ENCODE measurements around the gene CNGA1.

CNGA1 gene

DNA sequence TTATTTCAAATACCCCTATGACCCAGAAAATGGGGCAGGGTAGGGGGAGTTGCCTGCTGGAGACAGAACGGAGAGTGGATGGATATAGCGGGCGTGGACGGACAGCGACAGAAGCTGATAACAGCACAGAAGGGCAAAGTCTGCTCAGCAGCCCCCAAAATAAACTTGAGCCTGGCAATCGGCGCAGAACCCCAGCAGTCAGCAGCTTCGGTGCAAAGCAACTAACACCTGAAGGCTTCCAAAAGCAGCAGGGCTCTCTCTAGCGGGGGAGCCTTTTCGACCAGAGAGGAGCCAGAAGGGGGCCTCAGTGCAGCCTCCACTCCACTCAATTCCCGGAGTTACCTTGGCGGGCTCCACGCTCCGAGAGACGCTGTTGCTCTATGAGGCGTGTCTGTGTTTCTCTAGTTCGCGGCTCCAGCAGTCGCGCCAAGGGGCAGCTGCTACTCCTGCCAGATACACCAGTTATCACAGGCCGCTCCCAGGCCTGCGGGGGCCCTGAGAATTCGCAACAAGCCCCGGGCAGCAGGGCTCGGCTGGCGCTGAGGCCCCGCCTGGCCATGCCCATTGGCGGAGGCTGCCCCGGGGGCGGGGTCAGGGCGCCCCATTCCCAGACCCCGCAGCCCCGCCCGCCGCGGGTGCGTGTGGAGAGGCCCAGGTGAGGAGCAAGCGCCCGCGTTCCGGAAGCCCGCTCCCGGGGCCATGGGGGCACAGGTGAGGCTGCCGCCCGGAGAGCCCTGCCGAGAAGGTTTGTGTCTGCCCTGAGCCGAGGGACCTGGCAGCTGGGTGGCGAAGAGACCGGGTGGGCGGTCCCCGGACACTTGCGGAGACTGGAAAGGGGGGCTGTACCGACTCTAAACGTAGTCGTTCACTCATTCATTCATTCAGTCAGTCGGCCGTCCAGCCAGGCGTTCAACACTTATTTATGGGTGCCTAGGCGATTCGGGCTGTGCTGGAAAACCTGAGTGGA is at the start of gene CNGA1, which contains the start of gene NIPAL1:
CNGA1 (minus strand) TSS at position 541 of the 967 bp plus-strand sequence. CDS start 63,992 bp downstream, outside the sequence.
NIPAL1 (plus strand) TSS at position 632 of the 967 bp plus-strand sequence; CDS start at position 700, 68 bp downstream.
- peak; percentile 86 for DNase-seq (ENCODE audit: low read depth)

DNA sequence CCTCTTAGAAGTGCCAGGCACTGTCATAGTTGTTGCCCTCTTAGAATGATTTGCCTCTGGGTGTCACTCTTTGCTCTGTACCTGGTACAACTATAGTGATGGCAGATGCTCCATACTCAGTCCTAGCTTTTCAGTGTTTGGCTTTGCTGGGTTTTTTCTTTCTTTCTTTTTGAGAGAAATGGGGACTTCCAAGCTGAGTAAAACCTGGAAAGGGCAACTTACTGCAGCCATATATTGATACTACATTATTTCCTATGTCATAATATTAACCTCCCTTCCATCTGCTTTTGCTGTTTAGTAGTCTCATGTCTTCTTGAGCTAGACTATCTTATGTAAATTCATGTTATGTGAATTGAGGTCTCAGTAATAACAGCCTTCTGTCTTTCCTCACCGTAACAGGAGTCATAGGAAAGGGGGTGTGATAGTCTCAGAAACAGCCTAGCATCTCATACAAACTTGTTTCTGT is 49.1 kb upstream of the CNGA1 start:
- no peak for DNase-seq (ENCODE audit: low read depth)

DNA sequence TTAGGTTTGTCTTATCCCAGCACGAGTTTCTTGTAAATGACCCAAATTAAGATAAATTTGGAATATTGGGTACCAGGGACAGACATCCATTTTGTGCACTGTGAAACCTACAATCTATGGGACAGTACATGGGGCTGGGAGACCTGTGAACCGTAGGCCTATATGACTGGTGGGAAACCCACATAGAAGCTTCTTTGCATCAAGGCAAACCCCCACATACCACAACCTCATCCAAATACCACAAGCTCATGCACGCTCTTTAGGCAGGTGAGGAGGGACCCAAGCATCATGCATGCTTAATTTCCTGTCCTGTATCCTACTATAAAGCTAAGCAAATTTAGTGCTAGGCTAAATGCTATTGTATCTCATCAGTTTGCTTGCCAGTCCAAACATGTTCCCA is 47.9 kb upstream of the CNGA1 start:
- no peak for DNase-seq (ENCODE audit: low read depth)

DNA sequence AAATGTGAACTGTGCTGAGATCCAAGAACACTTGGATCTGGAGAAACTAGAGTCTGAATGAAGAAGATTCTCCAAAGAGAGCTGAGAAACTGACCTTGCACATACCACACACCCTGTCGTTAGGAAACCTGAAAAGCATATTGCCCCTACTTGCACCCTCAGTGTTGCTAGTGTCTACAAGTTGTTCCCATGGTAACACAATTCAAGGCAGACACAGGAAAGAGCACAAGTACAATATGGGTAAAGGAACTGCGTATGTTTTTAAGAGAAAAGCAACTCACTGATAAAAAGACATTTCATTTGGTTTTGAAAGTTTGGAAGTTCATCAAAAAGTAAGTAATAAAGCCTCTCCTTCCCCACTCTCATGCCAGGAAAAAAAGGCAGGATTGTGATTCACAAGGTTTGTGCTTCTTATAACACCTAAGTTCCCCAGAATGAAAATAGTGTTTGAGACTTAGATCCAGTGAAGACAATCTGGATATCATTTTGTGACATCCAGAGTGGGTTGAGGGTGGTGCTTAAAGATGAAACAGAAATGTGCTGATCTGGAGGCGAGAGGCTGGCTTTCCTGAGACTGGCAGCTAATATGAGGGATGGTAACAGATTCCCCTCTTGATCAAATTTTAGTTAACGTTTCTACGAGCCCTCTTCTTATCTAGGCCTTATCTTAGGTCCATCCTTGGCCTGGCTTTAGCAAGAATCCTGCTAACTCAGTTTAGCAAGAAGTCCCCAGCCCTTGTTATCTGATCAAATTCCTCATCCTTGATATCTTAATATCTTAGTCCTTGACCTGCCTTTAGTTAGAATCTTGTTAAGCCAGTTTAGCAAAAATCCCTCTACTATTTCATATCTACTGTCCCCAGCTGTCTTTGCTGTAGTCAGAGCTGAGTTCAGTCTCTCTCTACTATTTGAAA is 42.4 kb upstream of the CNGA1 start:
- no peak for DNase-seq (ENCODE audit: low read depth)

DNA sequence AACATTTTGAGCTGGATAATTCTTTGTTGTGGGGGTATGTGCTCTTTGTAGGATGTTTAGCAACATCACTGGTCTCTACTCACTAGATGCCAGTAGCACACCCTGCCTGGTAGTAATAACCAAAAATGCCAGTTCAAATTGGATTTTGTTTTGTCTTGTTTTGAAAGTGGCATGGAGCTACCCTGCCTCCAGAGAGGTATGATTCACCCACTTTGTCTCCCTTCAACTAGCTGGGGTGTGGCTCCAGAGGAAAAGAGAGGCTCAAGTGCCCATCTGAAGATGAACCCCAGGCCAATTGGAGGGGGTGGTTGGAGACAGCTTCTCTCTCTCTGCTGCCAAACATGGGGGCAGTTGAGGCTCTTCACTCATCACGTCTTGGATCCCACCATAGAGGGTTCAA is 34.6 kb upstream of the CNGA1 start:
- no peak for DNase-seq (ENCODE audit: low read depth)

DNA sequence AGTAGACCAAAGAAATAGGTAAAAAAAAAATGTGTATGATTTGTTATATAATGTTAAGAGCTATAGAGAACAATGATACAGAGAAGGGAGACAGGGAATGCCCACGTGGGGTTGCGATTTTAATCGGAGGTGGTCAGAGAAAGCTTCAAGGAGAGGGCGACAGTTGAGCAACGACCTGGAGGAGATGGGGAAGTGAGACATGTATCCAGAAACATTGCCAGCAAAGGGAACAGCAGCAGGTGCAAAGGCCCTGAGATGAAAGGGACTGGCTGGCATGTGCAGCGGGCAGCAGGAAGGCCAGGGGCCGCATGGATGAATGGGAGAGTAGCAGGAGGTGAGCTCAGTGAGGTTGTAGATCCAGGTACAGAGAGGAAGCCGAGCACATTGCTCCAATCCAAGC is 33.0 kb upstream of the CNGA1 start:
- no peak for DNase-seq (ENCODE audit: low read depth)

DNA sequence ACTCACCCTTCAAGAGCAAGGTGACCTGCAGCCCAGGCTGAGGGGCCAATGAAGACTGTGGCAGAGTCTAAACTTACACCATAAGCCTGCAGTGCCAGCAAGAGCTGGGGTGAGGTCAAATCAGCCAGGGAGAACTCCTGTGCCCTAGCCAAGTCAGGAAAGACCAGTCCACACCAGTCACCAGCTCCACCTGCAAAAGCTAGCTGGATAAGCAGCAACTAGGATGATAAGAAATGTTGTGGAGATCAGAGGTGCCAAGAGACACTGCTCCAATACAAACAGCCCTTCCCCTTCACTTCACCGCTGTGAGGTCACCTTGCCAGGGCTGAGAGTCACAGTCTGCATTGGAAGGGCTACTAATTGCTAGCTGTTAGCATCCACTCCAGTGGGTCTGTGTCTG is 31.4 kb upstream of the CNGA1 start:
- DNase-seq (ENCODE audit: low read depth): no peak

DNA sequence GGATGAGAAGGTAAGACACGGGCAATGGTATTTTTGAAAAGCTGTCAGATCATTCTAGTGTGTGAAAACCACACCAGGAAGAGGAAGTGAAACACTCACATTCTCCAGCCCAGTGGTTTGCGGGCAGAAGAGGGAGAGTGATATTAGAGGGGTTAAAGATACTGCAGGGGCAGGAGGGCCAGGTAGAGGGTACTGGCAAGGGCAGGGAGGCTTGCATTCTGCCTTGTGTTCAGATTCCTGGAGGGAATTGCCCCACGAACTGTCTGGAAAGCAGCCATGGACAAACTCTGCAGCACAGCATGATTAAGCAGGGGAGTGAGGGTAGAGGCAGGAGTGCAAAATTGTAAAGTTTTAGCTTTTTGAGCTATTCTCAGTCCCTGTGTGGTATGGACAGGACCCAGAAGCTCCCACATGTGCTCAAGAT is 31.0 kb upstream of the CNGA1 start:
- no peak for DNase-seq (ENCODE audit: low read depth)

DNA sequence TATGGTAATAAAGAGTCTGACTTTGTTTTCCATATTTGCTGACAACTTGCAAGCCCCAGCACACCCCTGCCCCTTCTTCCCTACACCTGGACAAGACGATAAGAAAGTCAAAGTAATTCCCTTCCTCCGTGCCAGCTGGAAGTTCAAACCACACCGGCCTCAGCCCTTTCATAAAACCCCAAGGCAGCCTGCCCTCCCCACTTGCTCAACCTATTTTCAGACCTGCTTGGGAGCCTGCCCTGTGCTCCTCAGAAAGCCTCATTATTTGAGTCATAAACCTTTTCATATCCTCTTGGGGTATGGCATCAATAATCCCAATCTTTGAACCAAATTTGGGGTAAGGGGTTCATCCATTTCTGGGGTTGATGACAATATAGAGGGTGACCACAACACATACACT is 29.6 kb upstream of the CNGA1 start:
- no peak for DNase-seq (ENCODE audit: low read depth)

DNA sequence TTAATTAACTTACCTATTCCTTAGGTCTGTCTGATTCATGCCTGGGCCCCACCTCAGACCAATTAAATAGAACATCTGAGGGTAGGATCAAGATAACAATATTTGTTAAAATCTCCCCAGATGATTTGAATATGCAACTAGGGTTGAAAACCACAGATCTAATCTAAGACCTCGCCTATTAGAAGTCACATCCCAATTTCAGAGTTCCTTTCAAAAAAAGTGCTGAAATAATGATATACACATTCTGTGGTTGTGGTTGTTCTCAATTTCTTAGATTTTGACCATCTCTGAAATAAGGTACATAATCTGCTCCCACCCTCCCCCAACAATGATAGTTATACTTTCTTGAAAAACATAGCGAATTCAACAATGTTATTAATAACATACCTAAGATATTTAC is 27.8 kb upstream of the CNGA1 start:
- DNase-seq (ENCODE audit: low read depth): no peak

DNA sequence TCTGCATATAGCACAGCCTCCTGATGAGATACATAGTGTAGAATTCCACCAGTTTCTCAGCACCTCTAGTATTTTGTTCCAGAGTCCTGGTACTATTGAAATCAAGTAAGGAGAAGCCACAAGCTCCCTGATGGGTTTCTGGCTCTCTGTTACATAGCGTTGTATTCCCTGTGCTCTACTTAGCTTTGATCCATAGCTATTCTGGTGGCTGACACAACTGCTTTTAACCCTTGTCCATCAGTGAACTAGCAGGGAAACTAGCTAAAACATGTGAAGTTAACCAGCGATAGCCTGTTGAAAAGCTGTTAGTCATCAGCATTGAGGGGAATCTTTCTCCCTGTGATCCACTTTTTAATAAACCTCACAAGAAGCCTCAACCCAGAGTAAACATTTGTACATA is 27.0 kb upstream of the CNGA1 start:
- DNase-seq (ENCODE audit: low read depth): no peak

DNA sequence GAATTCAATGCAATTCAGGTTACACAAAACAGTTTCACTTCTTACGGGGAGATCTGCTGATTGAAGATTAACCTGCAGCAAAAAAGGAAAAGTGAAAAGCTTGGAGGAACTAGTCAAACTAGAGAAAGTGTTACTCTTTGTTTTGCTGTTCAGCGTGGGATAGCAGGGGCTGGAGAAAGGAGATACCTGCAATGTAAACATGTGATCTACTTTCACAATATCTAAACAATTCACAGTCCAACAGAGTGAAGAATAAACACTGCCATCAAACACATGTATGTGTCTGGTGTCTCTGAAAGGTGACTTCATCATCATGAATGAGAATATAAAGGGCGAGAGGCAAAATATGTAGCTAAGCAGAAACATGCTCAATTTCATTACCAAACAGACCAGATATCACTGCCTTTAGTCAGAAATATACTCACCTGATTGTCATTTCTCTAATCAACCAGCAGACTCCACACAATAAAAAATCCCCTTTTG is 26.5 kb upstream of the CNGA1 start:
- no peak for DNase-seq (ENCODE audit: low read depth)

DNA sequence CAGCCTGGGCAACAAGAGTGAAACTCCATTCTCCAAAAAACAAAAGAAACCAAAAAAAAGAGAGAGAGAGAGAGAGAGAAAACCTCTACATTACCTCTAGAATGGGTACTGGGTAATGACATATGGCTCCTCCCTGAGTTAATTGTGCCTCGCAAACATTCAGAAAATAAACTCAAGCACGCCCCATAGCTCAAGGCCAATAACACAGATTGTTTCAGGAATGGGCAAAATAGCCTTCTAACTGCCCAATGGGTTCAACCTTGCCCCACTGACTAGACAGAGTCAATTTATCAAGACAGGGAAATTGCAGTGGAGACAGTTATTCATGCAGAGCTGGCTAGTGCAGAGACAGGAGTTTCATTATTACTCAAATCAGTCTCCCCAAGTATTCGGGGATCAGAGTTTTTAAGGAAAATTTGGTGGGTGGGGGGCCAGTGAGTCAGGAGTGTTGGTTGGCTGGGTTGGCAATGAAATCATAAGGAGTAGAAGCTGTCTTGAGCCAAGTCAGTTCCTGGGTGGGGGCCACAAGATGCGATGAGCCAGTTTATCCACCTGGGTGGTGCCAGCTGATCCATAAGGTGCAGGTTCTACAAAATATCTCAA is 25.2 kb upstream of the CNGA1 start:
- no peak for DNase-seq (ENCODE audit: low read depth)

DNA sequence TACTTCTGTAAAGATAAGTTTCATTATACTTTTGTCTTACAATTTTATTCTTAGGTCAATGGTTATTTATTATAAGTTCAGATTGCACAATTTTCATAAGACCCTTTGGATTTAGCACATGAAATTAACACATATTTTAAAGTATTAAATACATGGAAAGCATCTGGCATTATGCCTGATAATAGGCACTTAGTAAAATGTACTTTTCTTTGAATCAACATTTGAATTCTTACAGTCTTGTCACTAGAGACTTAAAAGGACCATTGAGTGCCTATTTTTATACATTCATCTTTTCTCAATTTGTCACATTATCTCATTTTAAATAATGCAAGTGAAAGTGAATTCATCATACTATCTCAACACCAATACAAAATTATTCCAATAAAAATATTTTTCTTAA is 23.1 kb upstream of the CNGA1 start:
- DNase-seq (ENCODE audit: low read depth): no peak

DNA sequence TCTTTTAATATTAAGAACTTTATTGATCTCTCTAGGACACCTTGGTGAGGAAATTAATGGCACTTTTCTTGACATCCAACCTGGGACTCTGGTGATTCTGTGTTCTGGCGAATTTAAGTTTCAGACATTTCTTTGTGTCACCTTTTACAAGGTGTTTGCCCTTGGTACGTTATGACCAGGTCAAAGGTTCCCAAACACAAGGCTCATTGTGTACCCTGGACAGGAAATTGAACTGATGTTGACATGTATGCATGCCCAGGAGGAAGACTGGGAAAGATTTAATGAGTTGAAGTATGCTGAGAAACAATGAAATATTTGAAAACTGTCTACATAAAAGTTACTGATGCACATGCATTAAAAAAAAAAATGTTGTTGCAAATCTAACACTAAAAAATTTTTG is 22.2 kb upstream of the CNGA1 start:
- no peak for DNase-seq (ENCODE audit: low read depth)

DNA sequence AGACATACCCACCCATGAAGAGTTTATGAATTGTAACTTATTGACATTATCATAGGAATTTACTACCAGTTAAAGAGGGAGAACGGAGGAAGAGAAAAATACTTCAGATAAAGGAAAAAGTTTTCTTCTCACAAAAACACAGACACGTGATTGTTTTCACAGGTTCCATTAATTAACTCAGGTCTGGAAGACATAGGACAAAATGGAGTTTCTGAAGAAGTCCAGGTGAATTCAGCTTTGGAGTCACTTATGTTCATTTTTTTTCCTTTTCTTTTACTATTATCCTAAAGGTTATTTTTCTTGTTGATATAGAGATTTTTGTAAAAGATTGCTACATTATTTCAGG is 20.6 kb upstream of the CNGA1 start:
- DNase-seq (ENCODE audit: low read depth): no peak

DNA sequence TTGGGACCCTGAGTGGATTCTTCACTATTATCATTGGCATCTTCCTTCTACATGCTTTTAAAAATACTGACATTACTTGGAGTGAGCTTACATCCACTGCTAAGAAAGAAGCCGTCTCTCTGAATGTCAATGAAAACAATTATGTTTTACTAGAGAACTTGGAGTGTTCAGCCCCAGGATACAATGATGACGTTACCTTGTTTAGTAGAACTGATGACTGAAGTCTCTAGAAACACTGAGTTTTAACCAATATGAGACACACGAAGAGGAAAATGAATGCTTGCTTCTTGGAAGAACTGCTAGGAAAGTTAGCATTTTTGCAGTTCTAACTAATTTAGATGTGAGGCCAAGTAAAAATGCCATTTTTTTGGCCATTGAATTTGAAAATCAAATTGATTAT is 19.5 kb upstream of the CNGA1 start:
- no peak for DNase-seq (ENCODE audit: low read depth)

DNA sequence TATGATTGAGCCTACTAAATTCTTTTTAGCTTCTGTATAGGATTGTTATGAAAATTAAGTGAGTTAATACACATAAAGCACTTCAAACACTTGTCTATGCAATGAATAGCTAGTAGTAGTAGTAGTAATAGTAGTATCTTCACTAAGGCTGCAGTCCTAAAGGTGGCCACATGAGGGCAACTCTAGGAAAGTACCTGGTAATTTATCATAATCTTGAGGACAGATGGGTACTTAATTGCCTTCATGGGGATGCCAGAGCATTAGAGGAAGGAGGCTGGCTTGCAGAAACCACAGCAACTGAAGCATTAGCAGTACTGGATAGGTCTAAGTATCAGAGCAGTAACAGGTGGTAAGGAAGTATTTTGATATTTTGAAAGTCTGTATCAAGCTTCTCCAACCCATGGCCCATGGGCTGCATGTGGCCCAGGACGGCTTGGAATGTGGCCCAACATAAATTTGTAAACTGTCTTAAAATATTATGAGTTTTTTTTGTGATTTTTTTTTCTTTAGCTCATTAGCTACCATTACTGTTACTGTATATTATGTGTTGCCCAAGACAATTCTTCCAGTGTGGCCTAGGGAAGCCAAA is 17.4 kb upstream of the CNGA1 start:
- DNase-seq (ENCODE audit: low read depth): peak; percentile 64

DNA sequence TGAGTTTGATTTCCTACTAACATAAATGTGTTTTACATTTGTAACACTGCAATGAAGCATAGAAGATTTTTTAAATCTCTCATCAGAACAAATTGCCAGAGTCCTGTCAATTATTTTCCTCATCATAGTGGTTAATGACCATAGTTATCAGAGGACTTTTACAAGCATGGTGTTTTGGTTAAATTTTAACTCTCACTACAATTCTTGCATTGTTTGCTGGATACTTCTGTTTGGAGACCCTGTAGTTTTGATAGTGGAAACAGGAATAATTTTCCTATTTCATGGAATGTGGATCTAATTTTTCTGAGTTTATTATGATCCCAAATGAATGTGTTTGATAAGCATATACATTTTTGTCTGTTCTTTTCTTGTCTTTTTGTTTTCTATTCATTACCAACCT is 16.9 kb upstream of the CNGA1 start:
- no peak for DNase-seq (ENCODE audit: low read depth)

DNA sequence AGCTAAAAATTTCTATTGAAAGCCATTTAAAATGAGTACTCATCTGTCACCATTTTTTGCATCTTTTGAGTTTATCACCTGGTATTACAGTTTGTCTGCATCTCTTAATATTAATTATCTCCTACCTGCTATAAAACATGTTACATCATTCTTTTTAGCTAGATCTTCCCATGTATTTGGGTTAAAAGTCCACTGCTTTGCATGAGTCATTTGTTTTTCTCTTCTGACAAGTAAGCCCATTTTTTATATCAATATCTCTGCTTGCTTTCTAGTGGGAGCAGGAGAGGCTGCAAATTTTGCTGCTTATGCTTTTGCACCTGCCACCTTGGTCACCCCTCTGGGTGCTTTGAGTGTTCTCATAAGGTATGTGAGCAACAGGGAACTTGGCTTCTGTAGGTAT is 16.2 kb upstream of the CNGA1 start:
- no peak for DNase-seq (ENCODE audit: low read depth)

DNA sequence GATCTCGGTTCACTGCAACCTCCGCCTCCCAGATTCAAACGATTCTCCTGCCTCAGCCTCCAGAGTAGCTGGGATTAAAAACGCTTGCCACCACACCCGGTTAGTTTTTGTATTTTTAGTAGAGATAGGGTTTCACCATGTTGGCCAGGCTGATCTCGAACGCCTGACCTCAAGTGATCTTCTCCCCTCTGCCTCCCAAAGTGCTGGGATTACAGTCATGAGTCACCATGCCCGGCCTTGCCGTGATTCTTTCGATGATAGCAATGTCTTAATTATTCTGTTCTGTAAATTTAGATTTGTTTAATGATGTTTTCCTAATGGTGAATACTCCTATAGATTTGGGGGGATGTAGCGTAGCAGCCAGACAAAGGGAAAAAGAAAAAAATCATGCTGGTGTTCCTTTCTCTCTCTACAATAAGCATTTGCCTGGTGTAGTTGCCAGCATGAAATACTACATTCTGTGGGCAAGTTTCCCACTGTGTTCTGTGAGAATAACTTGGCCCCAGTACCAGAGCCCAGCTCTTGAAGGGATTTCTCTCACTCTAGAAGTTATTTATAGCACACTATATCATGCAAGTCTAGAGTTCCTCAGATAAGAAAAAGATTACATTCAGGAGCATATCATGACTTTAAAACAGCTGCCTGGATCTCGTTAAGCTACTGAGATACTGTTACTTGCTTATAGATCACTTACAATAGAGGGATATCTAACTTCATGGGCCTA is 15.5 kb upstream of the CNGA1 start:
- no peak for DNase-seq (ENCODE audit: low read depth)

Data from ELR (cell line).